ENCODE data around the gene PRDM2.

PRDM2 gene

GRCh38 chr1:13699936-13700520 lies at the start of gene PRDM2:
PRDM2 (plus strand) TSS chr1:13700188; CDS start chr1:13715606, 15,418 bp downstream.
- TF ChIP-seq CTCF (IDR thresholded peaks at IDR 0.05; ENCODE audit: control insufficient read depth, extremely low read depth, insufficient read depth) = no peak
- no peak for DNase-seq (ENCODE audit: low read depth)
- H3K4me3 ChIP-seq (ENCODE audit: low read depth, low read length) = peak within 1 kb of the TSS; percentile 68

DNA sequence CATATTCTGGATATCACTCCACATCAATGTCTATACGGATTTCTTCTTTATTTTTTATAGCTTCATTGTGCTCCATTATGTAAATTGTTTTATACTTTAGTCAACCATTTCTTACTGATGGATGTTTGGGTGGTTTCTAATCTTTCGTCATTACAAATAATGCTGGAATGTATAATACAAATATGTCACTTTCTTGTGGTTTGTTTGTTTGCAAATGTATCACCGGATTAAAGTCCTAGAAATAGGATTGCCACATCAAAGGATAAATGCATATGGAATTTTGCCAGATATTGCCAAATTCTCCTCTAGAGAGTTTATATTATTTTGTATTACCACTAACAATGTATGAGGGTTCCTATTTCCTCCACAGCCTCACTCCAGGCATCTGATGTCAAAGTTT lies 48.7 kb upstream of the PRDM2 start:
- no peak for DNase-seq (ENCODE audit: low read depth)
- no peak for TF ChIP-seq CTCF (IDR thresholded peaks at IDR 0.05; ENCODE audit: control insufficient read depth, extremely low read depth, insufficient read depth)
- H3K4me3 ChIP-seq (ENCODE audit: low read depth, low read length) = no peak overlapping the region

- no peak overlapping the region for H3K4me3 ChIP-seq (ENCODE audit: low read depth, low read length)
- no peak for TF ChIP-seq CTCF (IDR thresholded peaks at IDR 0.05; ENCODE audit: control insufficient read depth, extremely low read depth, insufficient read depth)
- no peak for DNase-seq (ENCODE audit: low read depth)
Measured at GRCh38 chr1:13652238-13652637, 47.8 kb upstream of the PRDM2 start.

GRCh38 chr1:13661539-13661938 lies 38.4 kb upstream of the PRDM2 start:
- no peak for TF ChIP-seq CTCF (IDR thresholded peaks at IDR 0.05; ENCODE audit: control insufficient read depth, extremely low read depth, insufficient read depth)
- no peak overlapping the region for H3K4me3 ChIP-seq (ENCODE audit: low read depth, low read length)
- DNase-seq (ENCODE audit: low read depth) = no peak

GRCh38 chr1:13662493-13662892 lies 37.5 kb upstream of the PRDM2 start:
- peak; percentile 47 for DNase-seq (ENCODE audit: low read depth)
- H3K4me3 ChIP-seq (ENCODE audit: low read depth, low read length) = no peak overlapping the region
- no peak for TF ChIP-seq CTCF (IDR thresholded peaks at IDR 0.05; ENCODE audit: control insufficient read depth, extremely low read depth, insufficient read depth)

DNA sequence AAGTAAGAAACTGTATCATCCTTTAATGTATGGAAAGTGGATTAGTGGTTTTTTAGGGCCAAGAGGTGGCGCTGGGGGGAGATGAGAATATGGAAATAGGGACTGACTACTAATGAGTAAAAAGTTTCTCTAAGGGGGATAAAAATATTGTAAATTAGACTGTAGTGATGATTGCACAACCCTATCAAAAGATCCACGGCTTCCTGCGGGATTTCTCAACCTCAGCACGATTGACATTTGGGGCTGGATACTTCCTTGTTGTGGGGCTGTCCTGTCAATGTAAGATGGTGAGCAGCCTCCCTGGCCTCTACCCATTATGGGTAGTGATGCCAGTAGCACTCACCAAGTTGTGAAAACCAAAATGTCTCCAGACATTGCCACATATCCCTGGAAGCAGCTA lies 36.0 kb upstream of the PRDM2 start:
- TF ChIP-seq CTCF (IDR thresholded peaks at IDR 0.05; ENCODE audit: control insufficient read depth, extremely low read depth, insufficient read depth) = no peak
- DNase-seq (ENCODE audit: low read depth) = no peak
- H3K4me3 ChIP-seq (ENCODE audit: low read depth, low read length) = no peak overlapping the region

GRCh38 chr1:13664451-13664850 lies 35.5 kb upstream of the PRDM2 start:
- no peak for DNase-seq (ENCODE audit: low read depth)
- no peak for TF ChIP-seq CTCF (IDR thresholded peaks at IDR 0.05; ENCODE audit: control insufficient read depth, extremely low read depth, insufficient read depth)
- H3K4me3 ChIP-seq (ENCODE audit: low read depth, low read length) = no peak overlapping the region
